ENCODE data around the gene STAT3. TPM values are rescaled to one million over a fixed set of nuclear protein-coding genes. Genes with fewer than 3 reads are reported as not detected.
"Not testable (repeated sequence)": the region's sequence is repeated elsewhere in the genome, so short reads cannot be mapped to it uniquely, and the experiment has no call there.

STAT3 gene
- total RNA-seq, 1 experiment from 2014 or later = 61.0 TPM

DNA sequence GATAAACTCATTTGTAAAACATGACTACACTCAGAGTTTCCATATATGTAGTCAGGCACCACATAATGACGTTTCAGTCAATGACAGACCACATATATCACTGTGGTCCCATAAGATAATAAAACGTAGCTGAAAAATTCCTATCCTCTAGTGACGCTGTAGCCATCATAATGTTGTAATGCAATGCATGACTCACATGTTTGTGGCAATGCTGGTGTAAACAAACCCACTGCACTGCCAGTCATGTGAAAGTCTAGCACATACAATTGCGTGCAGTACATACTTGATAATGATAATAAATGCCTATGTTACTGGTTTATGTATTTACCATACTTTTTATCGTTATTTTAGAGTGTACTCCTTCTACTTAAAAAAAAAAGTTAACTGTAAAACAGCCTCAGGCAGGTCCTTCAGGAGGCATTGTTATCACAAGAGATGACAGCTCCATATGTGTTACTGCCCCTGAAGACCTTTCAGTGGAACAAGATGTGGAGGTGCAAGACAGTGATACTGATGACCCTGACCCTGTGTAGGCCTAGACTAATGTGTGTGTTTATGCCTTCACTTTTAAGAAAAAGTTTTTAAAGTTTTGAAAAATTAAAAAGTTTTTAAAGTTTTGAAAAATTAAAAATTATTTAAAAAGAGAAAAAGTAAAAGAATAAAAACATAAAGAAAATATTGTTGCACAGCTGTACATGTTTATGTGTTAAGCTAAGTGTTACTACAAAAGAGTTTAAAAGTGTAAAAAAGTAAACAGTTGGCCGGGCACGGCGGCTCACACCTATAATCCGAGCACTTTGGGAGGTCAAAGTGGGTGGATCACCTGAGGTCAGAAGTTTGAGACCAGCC, 121.1 kb downstream of the STAT3 start (continued):
- TF ChIP-seq POLR2A (IDR thresholded peaks at IDR 0.05; ENCODE audit: borderline replicate concordance, extremely low read depth, insufficient read depth, insufficient read length) (no peak), JUND (IDR thresholded peaks at IDR 0.05) (peak; percentile 37; the same call in 1 of the 2 replicates)
- TF ChIP-seq, protein P1, sequence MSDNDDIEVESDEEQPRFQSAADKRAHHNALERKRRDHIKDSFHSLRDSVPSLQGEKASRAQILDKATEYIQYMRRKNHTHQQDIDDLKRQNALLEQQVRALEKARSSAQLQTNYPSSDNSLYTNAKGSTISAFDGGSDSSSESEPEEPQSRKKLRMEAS (IDR thresholded peaks at IDR 0.05) = no peak
- TF ChIP-seq, protein P2, sequence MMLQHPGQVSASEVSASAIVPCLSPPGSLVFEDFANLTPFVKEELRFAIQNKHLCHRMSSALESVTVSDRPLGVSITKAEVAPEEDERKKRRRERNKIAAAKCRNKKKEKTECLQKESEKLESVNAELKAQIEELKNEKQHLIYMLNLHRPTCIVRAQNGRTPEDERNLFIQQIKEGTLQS (IDR thresholded peaks at IDR 0.05) = 0 out of 2 replicates have a peak, but pooled peaks have one; percentile 8

DNA sequence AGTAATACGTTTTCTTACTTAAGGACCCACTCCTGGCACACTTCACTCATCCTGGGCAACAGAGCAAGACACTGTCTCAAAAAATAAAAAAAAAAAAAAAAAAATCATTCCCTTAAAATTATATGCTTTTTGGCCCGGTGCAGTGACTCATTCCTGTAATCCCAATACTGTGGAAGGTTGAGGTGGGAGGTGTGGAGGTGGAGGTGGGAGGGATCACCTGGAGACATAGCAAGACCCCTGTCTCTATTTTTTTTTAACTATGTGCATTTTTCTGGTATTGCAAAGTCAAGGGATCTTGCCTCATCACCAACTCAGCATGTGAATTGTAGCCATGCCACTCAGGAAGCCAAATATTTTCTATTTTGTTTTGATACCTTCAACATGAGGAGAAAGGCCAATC, 121.8 kb downstream of the STAT3 start:
- POLR2A ChIA-PET = interaction anchor here (1.3 kb wide), 1 partner anchor 9 kb away, joined by 4 read pairs; the partner anchor contains the start of gene STAT5B
- Histone ChIP-seq H3K4me3 (replicated peaks in 1 of 2; ENCODE audit: low read depth in 1 of 2, low read length in 2 of 2) (no peak overlapping the region), H3K9me2 (ENCODE audit: insufficient read depth) (no peaks in the 10 kb centered on the region), H3K9me3 (ENCODE audit: control insufficient read depth in 1 of 2, insufficient read depth in 1 of 2, low read depth in 1 of 2, low read length in 2 of 2) (no peaks in the 10 kb centered on the region), H3K27me3 (ENCODE audit: insufficient read depth, low read length) (no peaks in the 10 kb centered on the region), H3K4me1 (ENCODE audit: control insufficient read depth in 1 of 2, insufficient read depth in 2 of 2, low read length in 2 of 2) (peaks cover 9 to 11% of the 10 kb centered on the region in 2 experiments; a peak in 3 of 4 replicates), H3K36me3 (ENCODE audit: control insufficient read depth in 1 of 2, insufficient read depth in 2 of 2, low read length in 2 of 2) (no peaks in the 10 kb centered on the region), H3K79me2 (ENCODE audit: insufficient read depth, low read length) (peaks cover 29% of the 10 kb centered on the region), H3K27ac (ENCODE audit: low read depth, low read length) (no peak overlapping the region), H3K9ac (ENCODE audit: low read length) (no peak overlapping the region), H4K20me1 (ENCODE audit: insufficient read depth) (no peaks in the 10 kb centered on the region), H3K4me2 (ENCODE audit: low read length) (peak overlapping the region; percentile 10; the same call in 1 of the 2 replicates), H2AFZ (ENCODE audit: low read depth, low read length, poor library complexity, severe bottlenecking) (no peak overlapping the region)
- DNase-seq (ENCODE audit: low read depth, low spot score) (no peak), ATAC-seq (no peak)
- TF ChIP-seq FOSL1 (IDR thresholded peaks at IDR 0.05; ENCODE audit: low read depth) (no peak), ZFX (IDR thresholded peaks at IDR 0.05) (no peak), RAD21 (IDR thresholded peaks at IDR 0.05; ENCODE audit: low read depth) (no peak), SP1 (IDR thresholded peaks at IDR 0.05; ENCODE audit: low read depth) (no peak), SIN3A (IDR thresholded peaks at IDR 0.05; ENCODE audit: low read depth) (no peak), POLR2AphosphoS5 (IDR thresholded peaks at IDR 0.05; ENCODE audit: low read depth, low read length) (no peak), ELF1 (IDR thresholded peaks at IDR 0.05; ENCODE audit: borderline replicate concordance, low read depth) (no peak), JUND (IDR thresholded peaks at IDR 0.05) (no peak), EZH2phosphoT487 (IDR thresholded peaks at IDR 0.05; ENCODE audit: borderline replicate concordance) (no peak), CBX3 (IDR thresholded peaks at IDR 0.05; ENCODE audit: low read depth) (no peak)
- TF ChIP-seq, protein P3, sequence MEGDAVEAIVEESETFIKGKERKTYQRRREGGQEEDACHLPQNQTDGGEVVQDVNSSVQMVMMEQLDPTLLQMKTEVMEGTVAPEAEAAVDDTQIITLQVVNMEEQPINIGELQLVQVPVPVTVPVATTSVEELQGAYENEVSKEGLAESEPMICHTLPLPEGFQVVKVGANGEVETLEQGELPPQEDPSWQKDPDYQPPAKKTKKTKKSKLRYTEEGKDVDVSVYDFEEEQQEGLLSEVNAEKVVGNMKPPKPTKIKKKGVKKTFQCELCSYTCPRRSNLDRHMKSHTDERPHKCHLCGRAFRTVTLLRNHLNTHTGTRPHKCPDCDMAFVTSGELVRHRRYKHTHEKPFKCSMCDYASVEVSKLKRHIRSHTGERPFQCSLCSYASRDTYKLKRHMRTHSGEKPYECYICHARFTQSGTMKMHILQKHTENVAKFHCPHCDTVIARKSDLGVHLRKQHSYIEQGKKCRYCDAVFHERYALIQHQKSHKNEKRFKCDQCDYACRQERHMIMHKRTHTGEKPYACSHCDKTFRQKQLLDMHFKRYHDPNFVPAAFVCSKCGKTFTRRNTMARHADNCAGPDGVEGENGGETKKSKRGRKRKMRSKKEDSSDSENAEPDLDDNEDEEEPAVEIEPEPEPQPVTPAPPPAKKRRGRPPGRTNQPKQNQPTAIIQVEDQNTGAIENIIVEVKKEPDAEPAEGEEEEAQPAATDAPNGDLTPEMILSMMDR (IDR thresholded peaks at IDR 0.05 in 2 of 3, conservative IDR thresholded peaks at IDR 0.05 in 1 of 3; ENCODE audit: borderline replicate concordance in 1 of 3, insufficient read depth in 1 of 3, low read depth in 2 of 3, low read length in 2 of 3) = no peak
- TF ChIP-seq, protein P2 (IDR thresholded peaks at IDR 0.05) = no peak
- BruUV-seq (replicated peaks) = no TSS peak
- RAD21 ChIA-PET (ENCODE audit: low non-redundant PET in 1 of 2, low total read pairs in 2 of 2, uncharacterized antibody in 2 of 2, unreplicated experiment in 2 of 2) = interaction anchor here (0.6 kb wide), 2 partner anchors 19 to 59 kb away, joined by 3 to 5 read pairs; no protein-coding TSS in a partner anchor
- CTCF ChIA-PET = no interaction called here
- intact Hi-C loops (cut with micrococcal nuclease) = no loop called here

DNA sequence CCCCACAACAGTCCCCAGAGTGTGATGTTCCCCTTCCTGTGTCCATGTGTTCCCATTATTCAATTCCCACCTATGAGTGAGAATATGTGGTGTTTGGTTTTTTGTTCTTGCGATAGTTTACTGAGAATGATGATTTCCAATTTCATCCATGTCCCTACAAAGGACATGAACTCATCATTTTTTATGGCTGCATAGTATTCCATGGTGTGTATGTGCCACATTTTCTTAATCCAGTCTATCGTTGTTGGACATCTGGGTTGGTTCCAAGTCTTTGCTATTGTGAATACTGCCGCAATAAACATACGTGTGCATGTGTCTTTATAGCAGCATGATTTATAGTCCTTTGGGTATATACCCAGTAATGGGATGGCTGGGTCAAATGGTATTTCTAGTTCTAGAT, 123.9 kb downstream of the STAT3 start:
- Histone ChIP-seq H3K4me1 (ENCODE audit: control insufficient read depth in 1 of 2, insufficient read depth in 2 of 2, low read length in 2 of 2) (peaks cover 9 to 11% of the 10 kb centered on the region in 2 experiments; a peak in 3 of 4 replicates), H3K79me2 (ENCODE audit: insufficient read depth, low read length) (peaks cover 15% of the 10 kb centered on the region; the same call in 1 of the 2 replicates)
- H3K27ac ChIP-seq (ENCODE audit: low read depth, low read length); H3K36me3 ChIP-seq (ENCODE audit: control insufficient read depth in 1 of 2, insufficient read depth in 2 of 2, low read length in 2 of 2); CTCF ChIA-PET; RAD21 ChIA-PET (ENCODE audit: low non-redundant PET in 1 of 2, low total read pairs in 2 of 2, uncharacterized antibody in 2 of 2, unreplicated experiment in 2 of 2); intact Hi-C loops (cut with micrococcal nuclease); H3K4me3 ChIP-seq (replicated peaks in 1 of 2; ENCODE audit: low read depth in 1 of 2, low read length in 2 of 2); H3K9me3 ChIP-seq (ENCODE audit: control insufficient read depth in 1 of 2, insufficient read depth in 1 of 2, low read depth in 1 of 2, low read length in 2 of 2); H4K20me1 ChIP-seq (ENCODE audit: insufficient read depth); H3K4me2 ChIP-seq (ENCODE audit: low read length); H3K9ac ChIP-seq (ENCODE audit: low read length); H2AFZ ChIP-seq (ENCODE audit: low read depth, low read length, poor library complexity, severe bottlenecking); POLR2A ChIA-PET; DNase-seq (ENCODE audit: low read depth, low spot score); ATAC-seq; H3K27me3 ChIP-seq (ENCODE audit: insufficient read depth, low read length); H3K9me2 ChIP-seq (ENCODE audit: insufficient read depth); BruUV-seq (replicated peaks): not testable (repeated sequence)
